ENCODE results near the gene ARHGDIG.

The ARHGDIG gene

DNA sequence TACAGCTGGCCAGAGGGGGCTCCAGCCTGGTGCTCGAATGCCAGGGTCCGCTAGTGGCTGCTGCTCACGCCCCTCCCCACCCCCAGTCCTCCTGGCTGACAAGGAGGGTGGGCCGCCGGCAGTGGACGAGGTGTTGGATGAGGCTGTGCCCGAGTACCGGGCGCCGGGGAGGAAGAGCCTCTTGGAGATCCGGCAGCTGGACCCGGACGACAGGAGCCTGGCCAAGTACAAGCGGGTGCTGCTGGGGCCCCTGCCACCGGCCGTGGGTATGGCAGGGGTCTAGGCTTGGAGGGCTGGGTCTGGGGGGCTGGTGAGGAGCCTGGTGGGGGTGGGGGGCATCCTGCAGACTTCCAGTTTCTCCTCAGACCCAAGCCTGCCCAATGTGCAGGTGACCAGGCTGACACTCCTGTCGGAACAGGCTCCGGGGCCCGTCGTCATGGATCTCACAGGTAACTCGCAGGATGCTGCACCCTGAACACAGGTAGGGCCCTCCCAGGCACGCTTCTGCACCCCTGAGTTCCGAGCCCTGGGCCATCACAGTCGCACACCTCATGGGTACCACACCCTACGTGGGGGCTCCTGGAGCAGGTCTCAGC, 1.4 kb downstream of the ARHGDIG start:
- no peak for DNase-seq

GRCh38 chr16:282491-282890, 2.1 kb downstream of the ARHGDIG start:
- DNase-seq, result no peak

DNA sequence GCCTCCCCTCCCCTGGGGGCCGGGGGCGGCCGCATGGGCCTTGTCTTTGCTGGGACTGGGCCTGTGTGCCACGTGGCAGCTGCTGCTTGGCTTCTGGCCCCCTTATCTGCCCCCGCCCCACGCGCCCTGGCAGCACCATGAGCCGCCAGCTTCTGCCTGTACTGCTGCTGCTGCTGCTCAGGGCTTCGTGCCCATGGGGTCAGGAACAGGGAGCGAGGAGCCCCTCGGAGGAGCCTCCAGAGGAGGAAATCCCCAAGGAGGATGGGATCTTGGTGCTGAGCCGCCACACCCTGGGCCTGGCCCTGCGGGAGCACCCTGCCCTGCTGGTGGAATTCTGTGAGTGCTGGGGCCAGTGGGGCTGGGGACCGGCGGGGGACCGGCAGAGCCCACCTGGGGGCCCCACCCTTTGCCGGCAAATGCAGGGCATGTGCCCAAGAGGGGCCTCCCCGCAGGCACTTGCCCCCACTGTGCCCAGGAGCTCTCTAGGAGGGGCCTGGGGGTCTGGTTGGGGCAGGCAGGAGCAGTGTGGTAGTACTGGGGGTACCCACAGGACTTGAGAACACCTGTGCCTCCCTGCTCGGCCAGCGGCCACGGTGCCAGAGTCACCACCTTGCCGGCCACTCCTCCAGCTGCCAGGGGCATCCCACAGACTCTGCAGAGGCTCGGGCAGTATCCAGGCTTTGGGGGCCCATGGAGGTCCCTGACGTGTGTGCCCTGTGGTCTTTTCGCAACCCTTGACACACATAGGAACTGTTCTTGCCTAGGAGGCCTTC, 2.8 kb downstream of the ARHGDIG start, which contains the start of gene PDIA2:
PDIA2 (plus strand) TSS at position 132 of the 773 bp plus-strand sequence; CDS start at position 138, 6 bp downstream.
- no peak for DNase-seq

- no peak for DNase-seq
Observed at GRCh38 chr16:284204-285120, 4.1 kb downstream of the ARHGDIG start.

- no peak for DNase-seq
Observed at GRCh38 chr16:285146-286055, 5.0 kb downstream of the ARHGDIG start.

DNA sequence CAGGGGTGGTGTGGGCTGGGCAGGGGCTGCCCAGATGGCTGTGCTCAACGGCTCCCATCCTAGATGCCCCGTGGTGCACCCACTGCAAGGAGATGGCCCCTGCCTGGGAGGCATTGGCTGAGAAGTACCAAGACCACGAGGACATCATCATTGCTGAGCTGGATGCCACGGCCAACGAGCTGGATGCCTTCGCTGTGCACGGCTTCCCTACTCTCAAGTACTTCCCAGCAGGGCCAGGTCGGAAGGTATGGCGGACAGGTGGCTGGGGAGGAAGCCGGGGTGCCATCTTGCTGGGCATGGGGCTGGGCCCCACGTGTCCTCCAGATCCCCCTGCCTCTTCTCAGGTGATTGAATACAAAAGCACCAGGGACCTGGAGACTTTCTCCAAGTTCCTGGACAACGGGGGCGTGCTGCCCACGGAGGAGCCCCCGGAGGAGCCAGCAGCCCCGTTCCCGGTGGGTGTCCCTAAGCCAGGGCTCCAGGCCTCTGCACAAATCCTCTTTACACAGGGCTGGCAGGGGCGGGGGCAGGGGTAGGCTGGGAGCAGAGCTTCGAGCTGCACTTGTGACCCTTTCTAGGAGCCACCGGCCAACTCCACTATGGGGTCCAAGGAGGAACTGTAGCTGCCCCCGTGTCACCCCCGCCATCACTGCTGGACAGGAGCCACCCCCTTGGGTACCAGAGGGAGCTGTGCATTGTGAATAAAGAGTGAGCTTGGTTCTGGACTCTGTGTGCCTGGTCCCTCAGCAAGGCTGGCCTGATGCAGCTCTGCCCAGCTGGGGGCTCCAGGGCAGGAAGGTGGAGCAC, 6.3 kb downstream of the ARHGDIG start:
- no peak for DNase-seq

DNA sequence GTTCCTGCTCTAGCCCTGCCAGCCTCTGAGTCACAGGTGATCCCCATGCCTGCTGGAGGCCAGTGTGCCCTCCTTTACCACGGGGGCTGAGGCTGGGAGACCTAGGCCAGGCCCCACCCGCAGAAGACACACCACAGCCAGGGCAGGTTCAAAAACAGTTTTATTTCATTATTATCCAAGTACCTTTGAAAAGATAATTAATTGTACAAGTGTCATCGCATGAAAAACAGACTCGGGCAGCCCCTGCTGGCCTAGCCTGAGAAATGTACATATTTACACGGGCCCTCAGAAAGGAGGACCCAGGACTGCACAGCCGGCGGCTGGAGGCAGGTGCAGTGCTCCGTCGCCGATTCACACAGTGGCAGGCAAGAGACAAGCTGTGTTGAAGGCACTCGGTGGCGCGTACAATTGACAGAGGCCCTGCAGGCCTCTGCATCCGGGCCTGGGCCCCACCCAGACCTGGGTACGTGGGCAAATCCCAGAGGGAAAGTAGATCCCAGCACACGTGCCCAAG, 7.0 kb downstream of the ARHGDIG start:
- no peak for DNase-seq

DNA sequence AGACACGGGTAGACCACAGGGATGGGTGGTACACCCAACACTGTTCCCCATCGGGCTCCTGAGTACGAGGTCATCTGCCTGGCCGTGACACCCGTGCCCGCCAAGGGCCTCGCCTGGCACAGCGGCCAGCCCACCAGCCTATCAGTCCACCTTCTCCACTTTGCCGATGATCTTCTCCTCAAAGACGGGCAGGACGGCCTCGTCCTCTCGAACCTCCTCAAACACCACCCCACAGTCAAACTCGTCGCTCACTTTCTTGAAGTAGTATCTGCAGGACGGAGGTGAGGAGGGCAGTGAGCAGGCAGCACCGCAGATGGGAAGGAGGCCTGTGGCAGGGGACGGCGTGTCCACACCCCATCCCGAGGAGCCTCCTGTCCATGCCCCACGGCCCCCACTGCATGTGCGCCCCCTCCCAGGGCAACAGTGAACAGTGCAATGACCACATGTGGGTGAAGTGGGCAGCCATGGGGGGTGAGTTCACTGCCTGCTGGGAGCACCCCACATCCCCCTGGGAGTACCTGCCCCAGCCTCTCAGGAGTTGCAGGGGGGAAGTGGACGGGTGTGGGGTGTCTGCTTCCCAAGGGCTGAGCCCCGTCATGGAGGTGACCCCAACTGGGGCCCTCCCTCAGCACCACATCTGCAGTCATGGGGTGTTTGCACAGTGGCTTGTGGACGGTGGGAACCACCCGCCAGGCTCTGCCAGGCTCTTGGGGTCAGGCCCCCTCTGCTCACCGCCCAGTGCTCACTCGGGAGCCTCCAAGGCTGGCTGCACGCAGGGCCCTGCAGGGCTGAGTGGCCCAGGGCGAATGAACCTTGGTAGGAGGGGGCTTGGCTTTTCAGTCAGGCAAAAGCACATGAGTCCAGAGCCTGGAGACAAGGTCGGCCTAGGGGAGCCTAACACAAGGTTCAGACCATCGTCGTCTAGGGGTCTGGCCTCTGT, 7.9 kb downstream of the ARHGDIG start:
- DNase-seq, result no peak

DNA sequence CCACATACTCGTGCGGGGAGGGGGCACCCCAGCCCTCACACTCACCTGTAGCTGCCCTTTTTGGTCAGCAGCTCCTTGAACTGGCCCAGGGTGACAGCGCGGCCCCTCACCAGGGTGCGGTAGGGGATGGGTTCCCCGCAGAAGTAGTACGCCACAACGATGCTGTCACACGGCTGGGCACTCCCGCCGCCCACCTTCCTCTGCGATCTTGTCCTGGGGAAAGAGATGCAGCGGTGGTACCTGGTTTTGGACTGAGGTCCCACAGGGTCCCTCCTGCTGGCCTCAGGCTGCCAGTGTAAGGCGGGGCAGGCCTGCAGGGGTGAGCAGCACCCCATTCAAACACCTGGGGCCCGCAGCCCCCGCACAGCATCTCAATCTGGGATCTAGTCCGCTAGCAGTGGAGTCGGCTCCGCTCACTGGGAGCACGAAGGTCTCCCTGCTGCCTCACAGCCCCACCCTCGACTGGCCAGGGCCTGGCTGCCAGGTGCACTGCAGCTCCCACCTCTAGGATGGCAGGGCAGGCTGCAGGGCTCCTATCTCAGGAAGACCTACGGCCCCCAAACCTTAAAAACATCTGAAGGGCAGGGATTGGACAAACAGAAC, 9.1 kb downstream of the ARHGDIG start:
- no peak for DNase-seq

- DNase-seq, result no peak
Observed at GRCh38 chr16:290015-290680, 9.8 kb downstream of the ARHGDIG start.

GRCh38 chr16:290681-291405, 10.5 kb downstream of the ARHGDIG start:
- no peak for DNase-seq

DNA sequence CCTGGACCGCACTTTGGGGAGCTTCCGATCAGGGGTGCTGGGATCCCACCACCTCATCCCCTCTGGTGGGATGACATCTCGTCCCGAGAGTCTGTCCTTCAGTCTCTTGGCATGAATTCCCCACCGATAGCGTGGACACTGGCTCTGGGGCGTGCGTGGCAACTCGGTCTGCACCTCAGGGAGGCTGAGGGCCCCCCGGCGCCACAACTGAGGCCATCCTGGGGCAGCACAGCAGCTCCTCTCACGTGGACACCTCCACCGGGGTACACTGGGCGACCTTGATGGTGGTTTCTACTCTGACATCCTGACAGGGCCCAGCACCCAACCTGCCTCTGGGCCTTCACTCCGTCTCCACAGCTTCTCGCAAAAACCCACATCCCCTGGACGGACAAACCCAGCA, 11.1 kb downstream of the ARHGDIG start:
- no peak for DNase-seq

DNA sequence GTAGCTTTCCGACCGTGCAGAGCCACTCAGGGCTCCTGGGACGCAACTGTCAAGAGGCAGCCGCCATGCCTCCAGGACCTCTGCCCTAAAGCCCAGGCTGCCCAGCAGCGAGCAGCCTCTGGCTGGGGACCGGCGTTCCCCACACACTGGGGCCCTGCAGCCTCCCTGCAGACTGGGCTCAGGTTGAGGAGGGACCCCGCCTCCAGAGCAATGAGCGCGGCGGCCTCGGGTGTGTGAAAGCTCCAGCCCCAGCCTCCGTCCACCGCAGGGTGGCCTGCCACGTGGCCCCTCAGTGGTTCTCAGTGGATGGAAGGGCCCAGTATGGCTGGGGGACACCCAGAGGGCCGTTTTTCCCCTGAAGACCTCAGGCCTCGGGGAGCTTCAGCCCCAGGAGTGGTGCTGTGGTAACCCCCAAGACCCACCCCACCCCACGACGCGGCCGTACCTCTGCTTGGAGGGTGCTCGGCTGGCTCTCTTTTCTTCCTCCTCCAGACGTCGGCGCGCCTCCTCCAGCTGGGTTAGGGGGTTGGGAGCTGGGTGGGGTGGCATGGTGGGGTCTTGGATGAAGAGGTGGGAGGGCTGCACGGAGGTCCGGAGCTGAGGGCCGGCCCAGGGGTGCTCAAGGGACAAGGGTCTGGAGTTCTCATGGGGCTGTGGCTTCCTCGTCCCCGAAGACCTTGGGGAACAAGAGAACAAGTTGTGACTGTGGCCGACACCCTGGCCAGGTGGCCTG, 12.8 kb downstream of the ARHGDIG start:
- no peak for DNase-seq

DNA sequence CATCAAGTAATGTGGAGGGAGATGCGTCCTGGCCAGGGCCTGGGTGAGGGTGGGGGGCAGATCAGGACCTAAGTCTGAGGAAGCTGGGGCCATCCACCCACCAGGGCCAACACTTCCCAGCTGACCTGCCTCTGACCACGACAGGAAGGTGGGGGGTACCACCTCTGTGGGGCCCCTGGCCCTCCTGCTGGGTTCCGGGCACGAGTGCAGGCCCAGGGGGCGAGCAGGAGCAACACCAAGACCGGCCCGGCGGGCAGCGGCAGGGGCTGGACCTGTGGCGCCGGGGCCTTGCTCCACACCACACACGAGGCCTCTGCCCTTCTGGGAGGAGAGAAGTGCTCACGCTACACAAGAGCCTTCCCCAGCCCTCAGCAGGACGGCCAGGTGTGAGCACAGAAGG, 15.9 kb downstream of the ARHGDIG start:
- no peak for DNase-seq

- no peak for DNase-seq
Observed at GRCh38 chr16:296806-297510, 16.6 kb downstream of the ARHGDIG start.

- DNase-seq, result no peak
Observed at GRCh38 chr16:297832-298231, 17.4 kb downstream of the ARHGDIG start.

DNA sequence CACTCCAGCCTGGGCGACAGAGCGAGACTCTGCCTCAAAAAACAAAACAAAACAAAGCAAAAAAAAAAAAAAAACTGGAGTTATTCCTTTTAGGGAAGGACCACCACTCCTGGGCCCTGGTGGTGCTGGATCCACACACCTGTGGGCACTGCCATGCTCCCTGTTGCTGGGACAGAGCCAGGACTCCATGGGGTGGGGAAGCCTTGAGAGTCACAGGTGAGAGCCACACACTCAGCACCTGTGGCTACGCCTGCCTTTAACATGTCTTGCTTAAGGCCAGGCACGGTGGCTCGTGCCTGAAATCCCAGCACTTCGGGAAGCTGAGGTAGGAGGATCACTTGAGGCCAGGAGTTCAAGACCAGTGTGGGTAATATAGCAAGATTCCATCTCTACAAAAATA, 20.8 kb downstream of the ARHGDIG start:
- no peak for DNase-seq
